Upper lobe of left lung (tissue), 6 donors: ENCODE measurements around the gene PLD2. TPM values are rescaled to one million over a fixed set of nuclear protein-coding genes. Genes with fewer than 3 reads are reported as not detected.
A peak's percentile ranks its signal among the peaks of the same experiment; 100 is the strongest.

ENCODE experiments used
- ATAC-seq, 2 donors: fragments of 200-7000 bp; cut with Tn5 transposase; one replicate each; pipeline ENCODE4 v1.9.1; 2022; ENCODE audit warnings: mild to moderate bottlenecking in 2 of 2, moderate library complexity in 2 of 2; ENCODE audit not compliant: low FRiP score in 2 of 2
- DNase-seq, 2 donors: peaks; one replicate each; pipeline ENCODE4 v3.0.0-alpha.2; 2019 to 2020
- H3K27ac ChIP-seq, 4 donors: fragments of 200-600 bp; sonication (generic); one replicate each; pipeline ENCODE4 v1.5.1; 2016 to 2019
- H3K27me3 ChIP-seq, 4 donors: fragments of 200-600 bp; sonication (generic); one replicate each; pipeline ENCODE4 v1.5.1; 2017 to 2019
- H3K36me3 ChIP-seq, 4 donors: fragments of 200-600 bp; sonication (generic); one replicate each; pipeline ENCODE4 v1.5.1; 2016 to 2019
- H3K4me1 ChIP-seq, 4 donors: fragments of 200-600 bp; sonication (generic); one replicate each; pipeline ENCODE4 v1.5.1; 2018 to 2019
- H3K4me3 ChIP-seq, 4 donors: fragments of 200-600 bp; sonication (generic); one replicate each; pipeline ENCODE4 v1.5.1; 2017 to 2019; ENCODE audit warnings: mild to moderate bottlenecking in 2 of 4, moderate library complexity in 1 of 4
- H3K9me3 ChIP-seq, 4 donors: fragments of 200-600 bp; sonication (generic); one replicate each; pipeline ENCODE4 v1.5.1; 2018 to 2019
- CTCF ChIP-seq, 6 experiments: fragments of 450-650 bp in 4 of 6; fragments of 200-600 bp in 2 of 6; sonication (generic) in 2 of 6; IDR thresholded peaks; one replicate each; pipeline ENCODE4 v1.5.1; 2016 to 2019; ENCODE audit warnings: antibody characterized with exemption in 6 of 6
- EP300 ChIP-seq, 4 donors: sonication (generic); formaldehyde crosslinking; IDR thresholded peaks; one replicate each; pipeline ENCODE4 v1.5.1; 2017; ENCODE audit warnings: antibody characterized with exemption in 4 of 4, control low read depth in 2 of 4
- POLR2A ChIP-seq, 4 donors: fragments of 450-650 bp; IDR thresholded peaks; one replicate each; pipeline ENCODE4 v1.5.1; 2016 to 2017; ENCODE audit warnings: antibody characterized with exemption in 4 of 4, mild to moderate bottlenecking in 2 of 4
- POLR2AphosphoS5 ChIP-seq, 2 donors: sonication (generic); formaldehyde crosslinking; IDR thresholded peaks; one replicate each; pipeline ENCODE4 v1.5.1; 2017; ENCODE audit warnings: antibody characterized with exemption in 2 of 2
- WGBS, 2 donors: methylation state at CpG; one replicate each; pipeline ENCODE4 v1.1.5; 2017 to 2018; 5-methylcytosine and 5-hydroxymethylcytosine counted together
- total RNA-seq, 6 donors: library from RNA; depleted of rRNA in 4 of 6; stranded (reverse); fragments of >200 nt in 4 of 6; gene quantifications; one replicate each; pipeline versions ENCODE4 v1.1.0 to v1.2.1, GENCODE V29; 2016 to 2021
- donor health status: DM: no; HTN: no; CAD: no; lungs with moderate emphysema.
- donor health status: DM: no; HTN: yes; CAD: no; lungs with severe emphysema.

The PLD2 gene
- total RNA-seq, 6 donors from 2014 or later: 15.0 to 51.3 (median 37.6) TPM

DNA sequence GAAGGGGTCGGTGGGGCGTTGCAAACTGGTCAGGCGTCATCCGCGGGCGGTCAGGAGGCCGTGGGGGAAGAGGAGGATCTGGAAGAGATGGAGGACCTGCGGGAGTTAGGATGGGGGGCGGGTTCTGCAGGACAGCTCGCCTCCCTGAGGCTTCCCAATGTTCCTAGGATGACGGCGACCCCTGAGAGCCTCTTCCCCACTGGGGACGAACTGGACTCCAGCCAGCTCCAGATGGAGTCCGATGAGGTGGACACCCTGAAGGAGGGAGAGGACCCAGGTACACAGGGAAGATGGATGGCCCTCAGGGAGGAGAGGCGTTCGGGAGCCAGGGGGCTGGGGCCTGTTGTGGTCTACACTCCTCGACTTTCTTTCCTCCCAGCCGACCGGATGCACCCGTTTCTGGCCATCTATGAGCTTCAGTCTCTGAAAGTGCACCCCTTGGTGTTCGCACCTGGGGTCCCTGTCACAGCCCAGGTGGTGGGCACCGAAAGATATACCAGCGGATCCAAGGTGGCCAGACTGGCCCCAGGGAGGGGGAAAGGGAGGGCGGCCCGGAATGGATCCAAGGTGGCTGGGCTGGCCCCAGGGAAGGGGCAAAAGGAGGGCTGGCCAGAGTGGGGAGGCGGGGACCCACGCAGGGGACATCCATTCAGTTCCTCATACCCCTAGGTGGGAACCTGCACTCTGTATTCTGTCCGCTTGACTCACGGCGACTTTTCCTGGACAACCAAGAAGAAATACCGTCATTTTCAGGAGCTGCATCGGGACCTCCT lies 839 bp downstream of the PLD2 start:
- ATAC-seq: peak in 1 of 2 donors; percentile 32
- no peak for TF ChIP-seq EP300 (IDR thresholded peaks at IDR 0.05)
- WGBS, 2 donors: 37 to 41% methylated on average over 25 to 29 of the region's 32 CpGs
- H3K4me1 ChIP-seq: peaks cover 17 to 23% (median 20%) of the 10 kb centered on the region in 4 donors
- peak overlapping the region; percentile 70 to 97 (median 84) for H3K4me3 ChIP-seq
- peaks cover 0 to 12% (median 2%) of the 10 kb centered on the region in 4 donors for H3K36me3 ChIP-seq
- no peaks in the 10 kb centered on the region for H3K27me3 ChIP-seq
- no peak for DNase-seq
- peak overlapping the region; percentile 78 to 83 (median 82) for H3K27ac ChIP-seq
- H3K9me3 ChIP-seq: no peaks in the 10 kb centered on the region

DNA sequence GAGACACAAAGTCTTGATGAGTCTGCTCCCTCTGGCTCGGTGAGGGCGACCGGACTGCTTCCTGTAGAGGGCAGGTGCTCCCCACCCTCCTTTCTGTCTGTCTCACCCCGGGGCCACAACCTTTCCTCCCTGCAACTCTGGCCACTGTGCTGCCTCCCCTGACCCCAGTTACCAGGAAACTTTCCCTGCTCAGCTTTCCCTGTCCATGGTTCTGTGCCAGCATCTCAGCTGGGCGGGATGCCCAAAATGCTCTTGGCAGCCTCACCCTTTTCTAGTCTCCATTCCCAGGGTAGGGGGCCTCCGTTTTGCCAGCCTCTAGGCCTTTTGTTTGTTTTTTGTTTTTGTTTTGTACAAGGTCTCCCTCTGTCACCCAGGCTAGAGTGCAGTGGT lies 1.4 kb downstream of the PLD2 start:
- ATAC-seq (peak in 1 of 2 donors; percentile 11), DNase-seq (peak in 1 of 2 donors; percentile 47)
- Histone ChIP-seq H3K4me1 (peaks cover 17 to 23% (median 20%) of the 10 kb centered on the region in 4 donors), H3K9me3 (no peaks in the 10 kb centered on the region), H3K27me3 (no peaks in the 10 kb centered on the region), H3K4me3 (peak overlapping the region in 1 of 4 donors; percentile 97), H3K27ac (no peak overlapping the region), H3K36me3 (peaks cover 0 to 12% (median 2%) of the 10 kb centered on the region in 4 donors)
- WGBS, 2 donors: 50 to 54% methylated on average over 6 of the region's 6 CpGs
- no peak for TF ChIP-seq EP300 (IDR thresholded peaks at IDR 0.05)
- TF ChIP-seq POLR2AphosphoS5 (IDR thresholded peaks at IDR 0.05): no peak
- TF ChIP-seq CTCF (IDR thresholded peaks at IDR 0.05): no peak
- no peak for TF ChIP-seq POLR2A (IDR thresholded peaks at IDR 0.05)

DNA sequence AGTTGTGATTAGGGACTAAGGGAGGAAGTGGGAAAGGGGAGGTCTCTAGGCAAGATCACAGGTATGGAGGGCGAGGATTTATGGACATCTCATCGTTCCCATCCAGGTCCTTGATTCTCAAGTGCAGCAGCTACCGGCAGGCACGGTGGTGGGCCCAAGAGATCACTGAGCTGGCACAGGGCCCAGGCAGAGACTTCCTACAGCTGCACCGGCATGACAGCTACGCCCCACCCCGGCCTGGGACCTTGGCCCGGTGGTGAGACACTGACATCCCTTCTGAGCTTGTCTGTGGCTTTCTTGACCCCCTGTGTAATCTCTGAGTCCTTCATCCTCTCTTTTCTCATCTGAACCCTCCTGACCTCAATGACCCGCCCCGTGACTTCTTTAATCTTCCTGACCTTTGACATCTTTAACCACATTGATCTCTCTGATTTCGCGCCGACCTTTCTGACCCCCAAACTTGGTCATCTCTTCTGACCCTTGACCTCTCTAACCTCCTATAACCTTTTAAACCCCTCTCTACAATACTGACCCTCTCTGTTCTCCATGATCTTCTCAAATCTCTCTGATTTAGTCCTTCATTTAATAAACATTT lies 3.8 kb downstream of the PLD2 start:
- DNase-seq (no peak), ATAC-seq (no peak)
- Histone ChIP-seq H3K36me3 (peaks cover 0 to 22% (median 5%) of the 10 kb centered on the region in 4 donors), H3K27ac (no peak overlapping the region), H3K4me1 (peaks cover 17 to 22% (median 20%) of the 10 kb centered on the region in 4 donors), H3K4me3 (no peak overlapping the region), H3K27me3 (no peaks in the 10 kb centered on the region), H3K9me3 (no peaks in the 10 kb centered on the region)
- TF ChIP-seq POLR2AphosphoS5 (IDR thresholded peaks at IDR 0.05) (no peak), EP300 (IDR thresholded peaks at IDR 0.05) (no peak), CTCF (IDR thresholded peaks at IDR 0.05) (no peak), POLR2A (IDR thresholded peaks at IDR 0.05) (no peak)
- WGBS, 2 donors: 61 to 67% methylated on average over 13 of the region's 13 CpGs

DNA sequence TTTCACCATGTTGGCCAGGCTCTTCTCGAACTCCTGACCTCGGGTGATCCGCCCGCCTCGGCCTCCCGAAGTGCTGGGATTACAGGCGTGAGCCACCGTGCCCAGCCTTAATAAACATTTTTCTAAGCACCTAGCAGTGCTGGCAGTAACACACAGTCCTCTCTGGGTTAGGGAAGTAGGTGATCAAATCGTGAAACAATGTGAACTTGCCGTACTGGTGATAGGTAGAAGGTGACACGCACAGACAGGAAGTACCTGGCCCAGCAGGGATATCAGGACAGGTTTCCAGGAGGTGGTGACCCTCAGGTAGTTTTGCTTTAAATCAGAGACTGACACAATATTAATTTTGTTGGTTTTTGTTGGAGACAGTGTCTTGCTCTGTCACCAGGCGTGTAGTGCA lies 4.5 kb downstream of the PLD2 start:
- Histone ChIP-seq H3K4me1 (peaks cover 12 to 15% (median 15%) of the 10 kb centered on the region in 4 donors), H3K4me3 (no peak overlapping the region), H3K9me3 (no peaks in the 10 kb centered on the region), H3K27ac (no peak overlapping the region), H3K27me3 (no peaks in the 10 kb centered on the region), H3K36me3 (peaks cover 0 to 27% (median 8%) of the 10 kb centered on the region in 4 donors)
- ATAC-seq (no peak), DNase-seq (no peak)
- TF ChIP-seq POLR2AphosphoS5 (IDR thresholded peaks at IDR 0.05): no peak
- no peak for TF ChIP-seq POLR2A (IDR thresholded peaks at IDR 0.05)
- TF ChIP-seq CTCF (IDR thresholded peaks at IDR 0.05): no peak
- no peak for TF ChIP-seq EP300 (IDR thresholded peaks at IDR 0.05)
- WGBS, 2 donors: 94% methylated on average over 12 of the region's 12 CpGs

DNA sequence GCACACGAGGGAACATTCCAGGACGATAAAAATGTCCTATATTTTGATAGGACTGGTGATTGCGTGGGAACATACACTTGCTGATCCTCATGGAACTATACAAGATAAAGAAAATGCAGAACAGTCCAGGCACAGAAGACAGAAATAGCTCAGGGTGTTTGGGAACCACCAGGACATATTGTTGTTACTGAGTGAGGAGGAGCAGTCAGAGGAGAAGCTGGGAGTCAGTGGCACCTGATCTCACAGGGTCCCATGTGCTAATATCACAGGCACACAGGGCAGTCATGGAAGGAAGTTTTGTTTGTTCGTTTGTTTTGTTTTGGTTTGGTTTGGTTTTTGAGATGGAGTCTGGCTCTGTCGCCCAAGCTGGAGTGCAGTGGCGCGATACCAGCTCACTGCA lies 5.7 kb downstream of the PLD2 start:
- DNase-seq (no peak), ATAC-seq (no peak)
- Histone ChIP-seq H3K36me3 (peaks cover 0 to 39% (median 17%) of the 10 kb centered on the region in 4 donors), H3K27ac (no peak overlapping the region), H3K4me3 (no peak overlapping the region), H3K27me3 (no peaks in the 10 kb centered on the region), H3K9me3 (no peaks in the 10 kb centered on the region), H3K4me1 (peaks cover 9 to 10% (median 9%) of the 10 kb centered on the region in 4 donors)
- WGBS, 2 donors: 85 to 86% methylated on average over 7 of the region's 7 CpGs
- TF ChIP-seq EP300 (IDR thresholded peaks at IDR 0.05) (no peak), POLR2A (IDR thresholded peaks at IDR 0.05) (no peak), CTCF (IDR thresholded peaks at IDR 0.05) (no peak)
